GM23248 (cell line): Measurements from ENCODE around the gene CCDC188. TPM values are rescaled to one million over a fixed set of nuclear protein-coding genes. Genes with fewer than 3 reads are reported as not detected.

Experiments used
- DNase-seq: peaks from one replicate; pipeline ENCODE4 v3.0.0-alpha.2; 2015
- H2AFZ ChIP-seq: fragments of 200-600 bp; sonication (generic); 2 replicates; pipeline ENCODE4 v1.6.1; 2016; ENCODE audit warnings: antibody characterized with exemption
- H3F3A ChIP-seq: fragments of 200-600 bp; sonication (generic); 2 replicates; pipeline ENCODE4 v1.6.1; 2016; ENCODE audit warnings: mild to moderate bottlenecking, antibody characterized with exemption, mixed run types; ENCODE audit not compliant: insufficient read depth
- H3K27ac ChIP-seq: fragments of 200-600 bp; sonication (generic); 2 replicates; pipeline ENCODE4 v1.5.1; 2016; ENCODE audit warnings: mild to moderate bottlenecking
- H3K27me3 ChIP-seq: fragments of 200-600 bp; sonication (generic); replicated peaks from 2 replicates; pipeline ENCODE4 v1.6.1; 2016; ENCODE audit warnings: mild to moderate bottlenecking; ENCODE audit not compliant: insufficient read depth
- H3K36me3 ChIP-seq: fragments of 200-600 bp; sonication (generic); 2 replicates; pipeline ENCODE4 v1.6.1; 2016; ENCODE audit warnings: low read depth, mild to moderate bottlenecking
- H3K4me1 ChIP-seq: fragments of 200-600 bp; sonication (generic); 2 replicates; pipeline ENCODE4 v1.6.1; 2016; ENCODE audit warnings: mild to moderate bottlenecking; ENCODE audit not compliant: insufficient read depth
- H3K4me2 ChIP-seq: fragments of 200-600 bp; sonication (generic); one replicate; pipeline ENCODE4 v1.6.1; 2016; ENCODE audit warnings: mild to moderate bottlenecking; ENCODE audit not compliant: unreplicated experiment
- H3K4me3 ChIP-seq: fragments of 200-600 bp; sonication (generic); 2 replicates; pipeline ENCODE4 v1.5.1; 2016; ENCODE audit warnings: mild to moderate bottlenecking
- H3K79me2 ChIP-seq: fragments of 200-600 bp; sonication (generic); 2 replicates; pipeline ENCODE4 v1.6.1; 2016; ENCODE audit warnings: mild to moderate bottlenecking; ENCODE audit not compliant: insufficient read depth
- H3K9ac ChIP-seq: fragments of 200-600 bp; sonication (generic); 2 replicates; pipeline ENCODE4 v1.6.1; 2016; ENCODE audit warnings: mild to moderate bottlenecking
- H3K9me2 ChIP-seq: fragments of 200-600 bp; sonication (generic); 2 replicates; pipeline ENCODE4 v1.6.1; 2016; ENCODE audit warnings: mixed run types, mild to moderate bottlenecking, moderate library complexity; ENCODE audit not compliant: insufficient read depth
- H3K9me3 ChIP-seq: fragments of 200-600 bp; sonication (generic); one replicate; pipeline ENCODE4 v1.6.1; 2017; ENCODE audit warnings: low read depth
- H4K20me1 ChIP-seq: fragments of 200-600 bp; sonication (generic); 2 replicates; pipeline ENCODE4 v1.6.0; 2016; ENCODE audit not compliant: insufficient read depth
- EZH2 ChIP-seq: fragments of 200-600 bp; sonication (generic); IDR thresholded peaks from 2 replicates; pipeline ENCODE4 v1.6.1; 2018; ENCODE audit warnings: antibody characterized with exemption, mild to moderate bottlenecking; ENCODE audit not compliant: insufficient read depth, poor library complexity, severe bottlenecking
- EZH2phosphoT487 ChIP-seq: fragments of 200-600 bp; sonication (generic); IDR thresholded peaks from 2 replicates; pipeline ENCODE4 v1.6.1; 2018; ENCODE audit warnings: antibody characterized with exemption, moderate library complexity, mild to moderate bottlenecking, low read depth; ENCODE audit not compliant: insufficient read depth
- WGBS, 2 experiments: methylation state at CpG; one replicate each; pipeline ENCODE4 v1.1.6; 2015 to 2017; ENCODE audit warnings: low lambda C conversion rate in 2 of 2, low coverage in 1 of 2; ENCODE audit errors: missing lambda C conversion rate in 2 of 2; 5-methylcytosine and 5-hydroxymethylcytosine counted together
- in situ Hi-C: fragments of 300-500 bp; cut with MboI; formaldehyde crosslinking; loops from 2 replicates; pipeline ENCODE4 v1.15.0; 2020
- polyA plus RNA-seq: library from polyadenylated mRNA; unstranded; fragments of >200 nt; fragmentation: Nextera tagmentation; extraction: Ambion mirVana; gene quantifications from 2 replicates; pipeline ENCODE4 v1.2.1, GENCODE V29; 2016
- total RNA-seq: library from RNA; depleted of rRNA; stranded (reverse); fragments of >200 nt; shearing (Covaris generic); gene quantifications from 2 replicates; pipeline ENCODE4 v1.2.3, GENCODE V29; 2014

Gene CCDC188
- total and polyA plus RNA-seq, 2 experiments from 2014 or later: 1.2 to 1.8 TPM

- no peak overlapping the region for H3K4me3 ChIP-seq
- H3K4me1 ChIP-seq: peaks cover 22% of the 10 kb centered on the region
- H3K9me3 ChIP-seq: no peaks in the 10 kb centered on the region
- H3K27me3 ChIP-seq: no peaks in the 10 kb centered on the region
- no peaks in the 10 kb centered on the region for H3K9me2 ChIP-seq
- H4K20me1 ChIP-seq: no peaks in the 10 kb centered on the region
- H3K4me2 ChIP-seq: no peak overlapping the region
- in situ Hi-C loops: no loop called here
- no peak overlapping the region for H2AFZ ChIP-seq
- H3K36me3 ChIP-seq: no peaks in the 10 kb centered on the region
- H3K79me2 ChIP-seq: peaks cover 66% of the 10 kb centered on the region
- WGBS, 2 experiments: 66 to 72% methylated on average over 9 to 12 of the region's 12 CpGs
- DNase-seq: no peak
- H3F3A ChIP-seq: peaks cover 13% of the 10 kb centered on the region; the same call in 1 of the 2 replicates
- no peak overlapping the region for H3K9ac ChIP-seq
- no peak for TF ChIP-seq EZH2phosphoT487
- no peak for TF ChIP-seq EZH2
- H3K27ac ChIP-seq: no peak overlapping the region
Observed at GRCh38 chr22:20133930-20134549, 16.8 kb downstream of the CCDC188 start.

- WGBS, 2 experiments: 54 to 56% methylated on average over 16 of the region's 16 CpGs
- Histone ChIP-seq H4K20me1 (no peaks in the 10 kb centered on the region), H3K4me1 (peaks cover 14% of the 10 kb centered on the region; the same call in 1 of the 2 replicates), H3K9ac (peak overlapping the region; percentile 93), H3F3A (peaks cover 26% of the 10 kb centered on the region; the same call in 1 of the 2 replicates), H2AFZ (no peak overlapping the region), H3K36me3 (no peaks in the 10 kb centered on the region), H3K27me3 (no peaks in the 10 kb centered on the region), H3K9me3 (no peaks in the 10 kb centered on the region), H3K79me2 (peaks cover 59% of the 10 kb centered on the region), H3K4me3 (peak overlapping the region; percentile 86), H3K9me2 (no peaks in the 10 kb centered on the region), H3K27ac (no peak overlapping the region; the same call in 1 of the 2 replicates), H3K4me2 (peak overlapping the region; percentile 87)
- DNase-seq: no peak
- in situ Hi-C loops: no loop called here
- TF ChIP-seq EZH2 (no peak), EZH2phosphoT487 (no peak)
Observed at GRCh38 chr22:20132686-20133246, 18.1 kb downstream of the CCDC188 start.

GRCh38 chr22:20131859-20132685 is 18.8 kb downstream of the CCDC188 start:
- DNase-seq: peak; percentile 57
- Histone ChIP-seq H3K36me3 (no peaks in the 10 kb centered on the region), H2AFZ (peak overlapping the region; percentile 52; the same call in 1 of the 2 replicates), H3K27me3 (no peaks in the 10 kb centered on the region), H3K4me3 (peak overlapping the region; percentile 86), H3K79me2 (peaks cover 52% of the 10 kb centered on the region), H3K9me3 (no peaks in the 10 kb centered on the region), H4K20me1 (no peaks in the 10 kb centered on the region), H3K9me2 (no peaks in the 10 kb centered on the region), H3K4me1 (peaks cover 11% of the 10 kb centered on the region; the same call in 1 of the 2 replicates), H3F3A (peaks cover 28% of the 10 kb centered on the region; the same call in 1 of the 2 replicates), H3K9ac (peak overlapping the region; percentile 93), H3K27ac (peak overlapping the region; percentile 45), H3K4me2 (peak overlapping the region; percentile 87)
- 0 to 1% methylated on average over 44 to 45 of the region's 72 CpGs for WGBS, 2 experiments
- in situ Hi-C loops: no loop called here
- no peak for TF ChIP-seq EZH2
- TF ChIP-seq EZH2phosphoT487: no peak

GRCh38 chr22:20131597-20131858 is 19.3 kb downstream of the CCDC188 start, which contains the start of gene ZDHHC8:
TSS of gene ZDHHC8 (plus strand) at chr22:20131804. CDS start at chr22:20131948, 144 bp downstream.
- peak within 1 kb of the TSS; percentile 86 for H3K4me3 ChIP-seq
- no peaks in the 10 kb centered on the region for H3K27me3 ChIP-seq
- H3K9me3 ChIP-seq: no peaks in the 10 kb centered on the region
- peaks cover 11% of the 10 kb centered on the region; the same call in 1 of the 2 replicates for H3K4me1 ChIP-seq
- TF ChIP-seq EZH2 (no peak), EZH2phosphoT487 (no peak)
- H3K4me2 ChIP-seq: peak within 1 kb of the TSS; percentile 87
- H3K27ac ChIP-seq: peak within 1 kb of the TSS; percentile 45
- peaks cover 47% of the 10 kb centered on the region for H3K79me2 ChIP-seq
- in situ Hi-C loops: no loop called here
- peaks cover 28% of the 10 kb centered on the region; the same call in 1 of the 2 replicates for H3F3A ChIP-seq
- H3K9ac ChIP-seq: peak within 1 kb of the TSS; percentile 93
- peak; percentile 50 for DNase-seq
- 0% methylated on average over 4 to 8 of the region's 43 CpGs for WGBS, 2 experiments
- H2AFZ ChIP-seq: peak within 1 kb of the TSS; percentile 81
- no peaks in the 10 kb centered on the region for H3K9me2 ChIP-seq
- H3K36me3 ChIP-seq: no peaks in the 10 kb centered on the region
- H4K20me1 ChIP-seq: no peaks in the 10 kb centered on the region
